GM10266 (cell line): ENCODE data around the gene CHSY1.

Source experiments
- DNase-seq: peaks from one replicate; pipeline ENCODE4 v3.0.0; 2012; ENCODE audit errors: extremely low spot score
- CTCF ChIP-seq: IDR thresholded peaks from 2 replicates; pipeline ENCODE4 v1.5.1; 2012; ENCODE audit warnings: mild to moderate bottlenecking, low read depth; ENCODE audit not compliant: control insufficient read depth, insufficient read depth; ENCODE audit errors: missing control alignments

CHSY1 gene

GRCh38 chr15:101266034-101266433 lies 14.2 kb upstream of the CHSY1 start:
- no peak for TF ChIP-seq CTCF
- no peak for DNase-seq

GRCh38 chr15:101264911-101265641 lies 13.2 kb upstream of the CHSY1 start:
- TF ChIP-seq CTCF: no peak
- peak; percentile 57 for DNase-seq

GRCh38 chr15:101264011-101264410 lies 12.2 kb upstream of the CHSY1 start:
- DNase-seq: peak; percentile 47
- TF ChIP-seq CTCF: no peak

- no peak for TF ChIP-seq CTCF
- no peak for DNase-seq
Measured at GRCh38 chr15:101262551-101262950, 10.7 kb upstream of the CHSY1 start.

GRCh38 chr15:101258238-101259144 lies 6.6 kb upstream of the CHSY1 start:
- TF ChIP-seq CTCF: peak; percentile 89
- peak; percentile 55 for DNase-seq

- peak; percentile 43 for TF ChIP-seq CTCF
Measured at GRCh38 chr15:101256757-101257156, 4.9 kb upstream of the CHSY1 start.

More at GRCh38 chr15:101256757-101257156, 4.9 kb upstream of the CHSY1 start:
- DNase-seq: no peak
